ENCODE results near the gene LILRB5. TPM values are rescaled to one million over a fixed set of nuclear protein-coding genes. Genes with fewer than 3 reads are reported as not detected.
A peak's percentile ranks its signal among the peaks of the same experiment; 100 is the strongest.
"Not testable (repeated sequence)": the region's sequence is repeated elsewhere in the genome, so short reads cannot be mapped to it uniquely, and the experiment has no call there.

LILRB5 gene
- total and polyA plus RNA-seq, 3 donors from 2014 or later = 1.9 to 8.7 (median 4.4) TPM

- TF ChIP-seq CTCF (IDR thresholded peaks at IDR 0.05) (peak; percentile 70 to 77 (median 72)), POLR2A (IDR thresholded peaks at IDR 0.05) (no peak)
- DNase-seq = peak; percentile 91
- no peak overlapping the region for H3K4me3 ChIP-seq
- no peaks in the 10 kb centered on the region for H3K4me1 ChIP-seq
- WGBS, 2 donors = 35 to 45% methylated on average over 15 to 21 of the region's 21 CpGs
- H3K27ac ChIP-seq = no peak overlapping the region
- H3K36me3 ChIP-seq (ENCODE audit: low read depth, missing control alignments) = no peaks in the 10 kb centered on the region
- no peaks in the 10 kb centered on the region for H3K9me3 ChIP-seq
- intact Hi-C loops (cut with DNase I; ENCODE audit: low total_unique reads) = no loop called here
- no peaks in the 10 kb centered on the region for H3K27me3 ChIP-seq
Observed at GRCh38 chr19:54231077-54231931, 25.8 kb downstream of the LILRB5 start.

- no peak overlapping the region for H3K4me3 ChIP-seq
- H3K27ac ChIP-seq = no peak overlapping the region
- H3K36me3 ChIP-seq (ENCODE audit: low read depth, missing control alignments) = no peaks in the 10 kb centered on the region
- DNase-seq = no peak
- no peaks in the 10 kb centered on the region for H3K27me3 ChIP-seq
- WGBS, 2 donors = 72 to 86% methylated on average over 7 of the region's 7 CpGs
- TF ChIP-seq POLR2A (IDR thresholded peaks at IDR 0.05) (no peak), CTCF (IDR thresholded peaks at IDR 0.05) (no peak)
- intact Hi-C loops (cut with DNase I; ENCODE audit: low total_unique reads) = no loop called here
- H3K4me1 ChIP-seq = no peaks in the 10 kb centered on the region
- H3K9me3 ChIP-seq = no peaks in the 10 kb centered on the region
Observed at GRCh38 chr19:54230031-54230430, 27.0 kb downstream of the LILRB5 start.

GRCh38 chr19:54229146-54229545 lies 27.9 kb downstream of the LILRB5 start:
- H3K36me3 ChIP-seq (ENCODE audit: low read depth, missing control alignments) = no peaks in the 10 kb centered on the region
- intact Hi-C loops (cut with DNase I; ENCODE audit: low total_unique reads) = no loop called here
- no peak overlapping the region for H3K27ac ChIP-seq
- TF ChIP-seq POLR2A (IDR thresholded peaks at IDR 0.05) (no peak), CTCF (IDR thresholded peaks at IDR 0.05) (no peak)
- no peaks in the 10 kb centered on the region for H3K9me3 ChIP-seq
- H3K4me3 ChIP-seq = no peak overlapping the region
- 49 to 75% methylated on average over 7 to 8 of the region's 8 CpGs for WGBS, 2 donors
- H3K4me1 ChIP-seq = no peaks in the 10 kb centered on the region
- no peaks in the 10 kb centered on the region for H3K27me3 ChIP-seq
- DNase-seq = no peak

DNA sequence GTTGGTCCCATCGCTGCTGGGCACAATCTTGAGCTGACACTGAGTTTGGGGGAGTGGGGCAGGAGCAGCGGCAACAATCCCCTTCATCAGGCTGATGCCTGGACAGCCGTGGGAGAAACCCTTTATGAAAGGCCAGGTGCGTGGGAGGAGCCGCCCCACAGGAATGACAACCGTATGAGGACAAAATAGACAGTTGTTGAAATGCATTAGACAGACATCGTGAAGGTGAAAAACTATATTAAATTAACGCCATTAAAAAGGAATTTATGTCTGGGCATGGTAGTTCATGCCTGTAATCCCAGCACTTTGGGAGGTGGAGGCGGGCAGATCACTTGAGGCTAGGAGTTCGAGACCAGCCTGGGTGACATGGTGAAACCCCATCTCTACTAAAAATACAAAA lies 32.5 kb downstream of the LILRB5 start:
- H3K9me3 ChIP-seq; DNase-seq; H3K4me3 ChIP-seq; H3K27ac ChIP-seq; H3K27me3 ChIP-seq; H3K36me3 ChIP-seq (ENCODE audit: low read depth, missing control alignments); H3K4me1 ChIP-seq; intact Hi-C loops (cut with DNase I; ENCODE audit: low total_unique reads): not testable (repeated sequence)
- 57 to 75% methylated on average over 9 to 10 of the region's 10 CpGs for WGBS, 2 donors

DNA sequence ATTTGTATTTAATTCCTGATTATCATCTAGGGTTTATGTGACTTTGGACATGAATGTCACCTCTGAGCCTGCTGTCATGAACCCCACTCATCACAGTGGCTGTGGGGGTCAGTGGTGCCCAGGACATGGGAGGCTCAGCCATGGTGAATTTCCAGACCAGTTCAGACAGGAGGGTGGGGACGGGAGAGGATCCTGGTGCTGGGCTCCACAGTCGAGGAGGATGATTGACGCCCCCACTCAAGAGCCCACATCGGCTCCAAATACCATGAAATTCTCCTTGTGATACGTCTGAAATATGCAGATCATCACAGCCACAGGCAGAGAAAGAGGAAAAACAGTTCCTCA lies 33.2 kb downstream of the LILRB5 start:
- H3K4me1 ChIP-seq; H3K27ac ChIP-seq; intact Hi-C loops (cut with DNase I; ENCODE audit: low total_unique reads); H3K27me3 ChIP-seq; DNase-seq; H3K4me3 ChIP-seq; H3K9me3 ChIP-seq; H3K36me3 ChIP-seq (ENCODE audit: low read depth, missing control alignments): not testable (repeated sequence)
- 46 to 54% methylated on average over 5 of the region's 5 CpGs for WGBS, 2 donors

DNA sequence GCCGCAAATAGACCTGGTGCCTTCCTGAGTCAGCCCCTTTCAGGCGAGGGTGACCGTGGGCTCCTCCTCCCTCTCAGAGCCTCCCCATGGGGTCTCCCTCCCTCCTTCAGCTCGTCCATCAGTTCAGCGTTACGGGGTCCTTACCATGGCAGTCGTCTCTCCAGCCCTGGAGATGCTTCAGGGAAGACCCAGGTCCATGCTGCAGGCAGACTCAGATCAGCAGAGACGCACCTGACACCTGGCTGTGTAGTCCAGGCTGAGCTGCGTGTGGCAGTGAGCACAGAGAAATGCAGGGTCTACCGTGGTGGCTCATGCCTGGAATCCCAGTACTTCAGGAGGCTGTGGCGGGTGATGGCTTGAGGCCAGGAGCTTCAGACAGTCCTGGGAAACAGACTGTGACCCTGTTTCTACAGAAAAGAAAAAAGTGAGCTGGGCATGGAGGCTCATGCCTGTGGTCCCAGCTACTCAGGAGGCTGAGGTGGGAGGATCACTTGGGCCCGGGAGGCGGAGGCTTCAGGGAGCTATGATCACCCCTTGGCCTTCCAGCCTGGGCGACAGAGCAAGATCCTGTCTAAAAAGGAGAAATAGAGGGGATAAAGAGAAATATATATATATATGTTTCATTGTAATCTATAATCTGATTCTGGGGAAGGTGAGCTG lies 33.7 kb downstream of the LILRB5 start:
- 56 to 57% methylated on average over 8 to 14 of the region's 14 CpGs for WGBS, 2 donors
- H3K27me3 ChIP-seq; DNase-seq; intact Hi-C loops (cut with DNase I; ENCODE audit: low total_unique reads); H3K27ac ChIP-seq; H3K36me3 ChIP-seq (ENCODE audit: low read depth, missing control alignments); H3K9me3 ChIP-seq; H3K4me3 ChIP-seq; H3K4me1 ChIP-seq: not testable (repeated sequence)

- H3K27ac ChIP-seq; H3K36me3 ChIP-seq (ENCODE audit: low read depth, missing control alignments); H3K4me1 ChIP-seq; DNase-seq; intact Hi-C loops (cut with DNase I; ENCODE audit: low total_unique reads); H3K9me3 ChIP-seq; H3K27me3 ChIP-seq; H3K4me3 ChIP-seq: not testable (repeated sequence)
- 64 to 72% methylated on average over 11 to 16 of the region's 16 CpGs for WGBS, 2 donors
Observed at GRCh38 chr19:54222474-54223276, 34.4 kb downstream of the LILRB5 start, which contains the start of gene LILRB3. LILRB3 (minus strand) TSS chr19:54223007; CDS start chr19:54222976, 31 bp downstream.

- H3K4me1 ChIP-seq; H3K27me3 ChIP-seq; intact Hi-C loops (cut with DNase I; ENCODE audit: low total_unique reads); H3K27ac ChIP-seq; H3K9me3 ChIP-seq; H3K36me3 ChIP-seq (ENCODE audit: low read depth, missing control alignments); DNase-seq; H3K4me3 ChIP-seq: not testable (repeated sequence)
- 82 to 84% methylated on average over 5 to 6 of the region's 7 CpGs for WGBS, 2 donors
Observed at GRCh38 chr19:54221947-54222346, 35.1 kb downstream of the LILRB5 start.
